ENCODE data around the gene APEX1.

GRCh38 chr14:20428802-20429201 lies 26.2 kb upstream of the APEX1 start:
- TF ChIP-seq NFIC (IDR thresholded peaks at IDR 0.05; ENCODE audit: borderline replicate concordance) = no peak
- no peak for TF ChIP-seq ELF1 (IDR thresholded peaks at IDR 0.05)
- no peak for TF ChIP-seq CTCF (IDR thresholded peaks at IDR 0.05)

All from SK-N-SH (cell line).